Retinal pigment epithelial cell (primary cell): ENCODE results near the gene DAW1.

Experiments
- DNase-seq: peaks from one replicate; pipeline ENCODE4 v3.0.0-alpha.2; 2010; ENCODE audit warnings: low read depth
- H3K4me3 ChIP-seq: 2 replicates; pipeline ENCODE4 v1.5.1; 2011; ENCODE audit warnings: mild to moderate bottlenecking, low read length, control low read depth, moderate library complexity
- CTCF ChIP-seq: conservative IDR thresholded peaks from 2 replicates; pipeline ENCODE4 v1.5.1; 2011; ENCODE audit warnings: low read depth, low read length, control low read depth, inconsistent platforms

The DAW1 gene

GRCh38 chr2:227860221-227860641 lies 11.2 kb upstream of the DAW1 start:
- no peak for DNase-seq
- TF ChIP-seq CTCF: no peak
- H3K4me3 ChIP-seq: no peak overlapping the region

- H3K4me3 ChIP-seq: no peak overlapping the region
- DNase-seq: no peak
- no peak for TF ChIP-seq CTCF
Measured at GRCh38 chr2:227861011-227861410, 10.4 kb upstream of the DAW1 start.

GRCh38 chr2:227862227-227862740 lies 9.1 kb upstream of the DAW1 start:
- no peak overlapping the region for H3K4me3 ChIP-seq
- DNase-seq: no peak
- TF ChIP-seq CTCF: peak; percentile 72

- DNase-seq: peak; percentile 64
- peak; percentile 26 for TF ChIP-seq CTCF
- no peak overlapping the region for H3K4me3 ChIP-seq
Measured at GRCh38 chr2:227862741-227863588, 8.5 kb upstream of the DAW1 start.

- no peak overlapping the region for H3K4me3 ChIP-seq
- TF ChIP-seq CTCF: no peak
- peak; percentile 66 for DNase-seq
Measured at GRCh38 chr2:227864161-227864756, 7.2 kb upstream of the DAW1 start.

GRCh38 chr2:227865291-227865690 lies 6.1 kb upstream of the DAW1 start:
- H3K4me3 ChIP-seq: no peak overlapping the region
- TF ChIP-seq CTCF: no peak
- DNase-seq: no peak

GRCh38 chr2:227867386-227867785 lies 4.0 kb upstream of the DAW1 start:
- TF ChIP-seq CTCF: no peak
- DNase-seq: no peak
- no peak overlapping the region for H3K4me3 ChIP-seq
